K562 (cell line): ENCODE data around the gene RELCH.

Experiments used
- CTCF ChIP-seq, 3 experiments: IDR thresholded peaks in 2 of 3; conservative IDR thresholded peaks in 1 of 3; 2 replicates each; pipeline ENCODE4 v1.5.1; 2011 to 2012; ENCODE audit warnings: low read length in 3 of 3, mild to moderate bottlenecking in 3 of 3, control low read depth in 2 of 3, improper control_type of control experiment in 1 of 3, inconsistent platforms in 1 of 3, low read depth in 1 of 3, mixed read lengths in 1 of 3, moderate library complexity in 1 of 3; ENCODE audit not compliant: insufficient read depth in 2 of 3
- HCFC1 ChIP-seq: IDR thresholded peaks from 2 replicates; pipeline ENCODE4 v1.6.1; 2012; ENCODE audit warnings: low read depth, low read length, improper control_type of control experiment
- NONO ChIP-seq, 2 experiments: fragments of 200-400 bp in 1 of 2; fragments of 450-650 bp in 1 of 2; formaldehyde crosslinking in 1 of 2; IDR thresholded peaks; 2 replicates each; pipeline ENCODE4 v1.6.1; 2017; ENCODE audit warnings: low read depth in 2 of 2, mild to moderate bottlenecking in 2 of 2, moderate library complexity in 2 of 2, low read length in 1 of 2
- POLR2AphosphoS5 ChIP-seq: IDR thresholded peaks from 2 replicates; pipeline ENCODE4 v1.6.1; 2011; ENCODE audit warnings: mild to moderate bottlenecking, low read depth, low read length, moderate library complexity; ENCODE audit not compliant: control insufficient read depth, insufficient read depth
- TARDBP ChIP-seq: fragments of 450-650 bp; IDR thresholded peaks from 2 replicates; pipeline ENCODE4 v1.6.1; 2016

- TF ChIP-seq CTCF (IDR thresholded peaks at IDR 0.05 in 2 of 3, conservative IDR thresholded peaks at IDR 0.05 in 1 of 3; ENCODE audit: insufficient read depth in 2 of 3, low read depth in 1 of 3, low read length in 3 of 3) (no peak), HCFC1 (no peak), POLR2AphosphoS5 (no peak), NONO (IDR thresholded peaks at IDR 0.05; ENCODE audit: low read depth in 2 of 2, low read length in 1 of 2) (no peak), TARDBP (no peak)
These were observed 170.1 kb downstream of the RELCH start for GRCh38 chr18:62357079-62357719.
